ENCODE measurements around the gene CFAP410. TPM values are rescaled to one million over a fixed set of nuclear protein-coding genes. Genes with fewer than 3 reads are reported as not detected.

Gene CFAP410
- total RNA-seq, 2 donors from 2014 or later = 33.1 to 35.7 TPM

GRCh38 chr21:44332383-44332782 is 6.8 kb downstream of the CFAP410 start:
- Histone ChIP-seq H3K36me3 (ENCODE audit: control insufficient read depth, insufficient read depth, low read length) (peaks cover 10% of the 10 kb centered on the region), H3K27ac (ENCODE audit: low read depth, low read length) (no peak overlapping the region), H3K9ac (ENCODE audit: extremely low read depth, low read length, poor library complexity, severe bottlenecking) (no peak overlapping the region), H3K27me3 (ENCODE audit: control insufficient read depth, insufficient read depth, low read length, poor library complexity, severe bottlenecking) (no peaks in the 10 kb centered on the region), H3K4me3 (ENCODE audit: low read length) (no peak overlapping the region), H3K4me1 (ENCODE audit: control insufficient read depth, insufficient read depth, low read length) (no peaks in the 10 kb centered on the region), H3K9me3 (ENCODE audit: control insufficient read depth, low read length) (no peaks in the 10 kb centered on the region)
- no peaks in the 10 kb centered on the region for H3K9me3 Mint-ChIP-seq
- peaks cover 9% of the 10 kb centered on the region for H3K36me3 Mint-ChIP-seq (ENCODE audit: low read depth)
- no peak overlapping the region for H3K27ac Mint-ChIP-seq
- H3K4me1 Mint-ChIP-seq = peaks cover 5% of the 10 kb centered on the region
- H3K4me3 Mint-ChIP-seq = no peak overlapping the region
- no peak for DNase-seq
- H3K27me3 Mint-ChIP-seq (ENCODE audit: insufficient read depth) = no peaks in the 10 kb centered on the region
- WGBS, 2 experiments (ENCODE audit: insufficient coverage in 1 of 2, insufficient read length in 1 of 2) = 94 to 99% methylated on average over 17 of the region's 17 CpGs
- TF ChIP-seq, protein P1, sequence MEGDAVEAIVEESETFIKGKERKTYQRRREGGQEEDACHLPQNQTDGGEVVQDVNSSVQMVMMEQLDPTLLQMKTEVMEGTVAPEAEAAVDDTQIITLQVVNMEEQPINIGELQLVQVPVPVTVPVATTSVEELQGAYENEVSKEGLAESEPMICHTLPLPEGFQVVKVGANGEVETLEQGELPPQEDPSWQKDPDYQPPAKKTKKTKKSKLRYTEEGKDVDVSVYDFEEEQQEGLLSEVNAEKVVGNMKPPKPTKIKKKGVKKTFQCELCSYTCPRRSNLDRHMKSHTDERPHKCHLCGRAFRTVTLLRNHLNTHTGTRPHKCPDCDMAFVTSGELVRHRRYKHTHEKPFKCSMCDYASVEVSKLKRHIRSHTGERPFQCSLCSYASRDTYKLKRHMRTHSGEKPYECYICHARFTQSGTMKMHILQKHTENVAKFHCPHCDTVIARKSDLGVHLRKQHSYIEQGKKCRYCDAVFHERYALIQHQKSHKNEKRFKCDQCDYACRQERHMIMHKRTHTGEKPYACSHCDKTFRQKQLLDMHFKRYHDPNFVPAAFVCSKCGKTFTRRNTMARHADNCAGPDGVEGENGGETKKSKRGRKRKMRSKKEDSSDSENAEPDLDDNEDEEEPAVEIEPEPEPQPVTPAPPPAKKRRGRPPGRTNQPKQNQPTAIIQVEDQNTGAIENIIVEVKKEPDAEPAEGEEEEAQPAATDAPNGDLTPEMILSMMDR (conservative IDR thresholded peaks at IDR 0.05) = peak; percentile 47

DNA sequence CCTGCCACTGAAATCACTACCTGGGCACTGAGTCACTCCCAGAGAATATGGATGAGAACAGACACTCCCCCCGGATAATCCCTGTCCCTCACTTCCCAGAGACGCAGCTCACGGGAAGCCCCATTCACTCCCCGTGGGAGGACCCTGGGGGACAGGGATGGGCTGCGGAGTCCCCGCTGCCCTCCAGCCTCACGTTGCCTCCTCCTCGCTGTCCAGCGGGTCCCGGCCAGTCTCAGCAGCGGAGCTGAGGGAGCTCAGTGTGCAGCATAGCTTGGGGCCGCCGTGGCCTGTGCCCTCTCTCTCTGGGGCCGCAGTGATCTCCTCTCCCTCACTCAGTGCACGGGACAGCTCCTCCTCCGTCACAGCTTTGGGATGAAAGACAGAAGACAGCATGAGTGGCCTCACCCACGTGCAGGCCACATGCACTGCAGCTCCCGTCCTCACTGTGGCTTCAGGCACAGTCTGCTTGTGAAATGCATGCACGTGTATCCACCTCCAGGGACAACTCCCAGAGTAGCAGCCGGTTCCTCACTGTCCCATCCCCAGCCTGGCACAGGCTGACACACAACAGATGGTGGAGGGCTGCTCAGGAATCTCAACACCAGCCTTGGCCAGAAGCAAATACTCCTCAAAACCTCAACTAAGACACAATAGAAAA is 7.4 kb downstream of the CFAP410 start:
- Mint-ChIP-seq H3K27ac (peak overlapping the region; percentile 59), H3K4me3 (no peak overlapping the region), H3K9me3 (no peaks in the 10 kb centered on the region), H3K36me3 (ENCODE audit: low read depth) (peaks cover 9% of the 10 kb centered on the region), H3K4me1 (no peaks in the 10 kb centered on the region), H3K27me3 (ENCODE audit: insufficient read depth) (no peaks in the 10 kb centered on the region)
- TF ChIP-seq, protein P1 (conservative IDR thresholded peaks at IDR 0.05) = no peak
- no peak for DNase-seq
- H3K9ac ChIP-seq (ENCODE audit: extremely low read depth, low read length, poor library complexity, severe bottlenecking) = no peak overlapping the region
- peaks cover 8% of the 10 kb centered on the region for H3K36me3 ChIP-seq (ENCODE audit: control insufficient read depth, insufficient read depth, low read length)
- H3K9me3 ChIP-seq (ENCODE audit: control insufficient read depth, low read length) = no peaks in the 10 kb centered on the region
- 93 to 94% methylated on average over 18 to 20 of the region's 20 CpGs for WGBS, 2 experiments (ENCODE audit: insufficient coverage in 1 of 2, insufficient read length in 1 of 2)
- no peaks in the 10 kb centered on the region for H3K27me3 ChIP-seq (ENCODE audit: control insufficient read depth, insufficient read depth, low read length, poor library complexity, severe bottlenecking)
- no peaks in the 10 kb centered on the region for H3K4me1 ChIP-seq (ENCODE audit: control insufficient read depth, insufficient read depth, low read length)
- H3K4me3 ChIP-seq (ENCODE audit: low read length) = no peak overlapping the region
- no peak overlapping the region for H3K27ac ChIP-seq (ENCODE audit: low read depth, low read length)

DNA sequence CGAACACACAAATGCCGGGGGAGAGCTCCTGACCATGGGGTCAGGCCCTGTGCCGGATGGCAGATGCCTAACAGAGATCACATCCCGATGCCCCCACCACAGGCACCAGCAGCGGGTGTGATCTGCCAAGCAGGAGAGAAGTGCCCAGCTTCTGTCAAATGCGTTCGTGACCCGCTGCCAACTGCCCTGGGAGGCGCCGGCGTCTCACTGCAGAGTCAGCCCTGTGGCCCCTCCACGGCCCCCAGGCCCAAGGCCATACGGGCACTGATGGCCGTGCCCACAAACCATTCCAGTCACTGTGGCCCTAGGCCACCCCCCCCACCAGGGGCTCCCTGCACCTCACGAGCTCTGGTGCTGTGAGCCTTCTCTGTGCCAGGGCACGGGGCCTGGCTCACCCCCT is 8.0 kb downstream of the CFAP410 start:
- DNase-seq = no peak
- Mint-ChIP-seq H3K9me3 (no peaks in the 10 kb centered on the region), H3K27me3 (ENCODE audit: insufficient read depth) (no peaks in the 10 kb centered on the region), H3K36me3 (ENCODE audit: low read depth) (peaks cover 5% of the 10 kb centered on the region), H3K27ac (no peak overlapping the region), H3K4me1 (no peaks in the 10 kb centered on the region), H3K4me3 (no peak overlapping the region)
- Histone ChIP-seq H3K9ac (ENCODE audit: extremely low read depth, low read length, poor library complexity, severe bottlenecking) (no peak overlapping the region), H3K27ac (ENCODE audit: low read depth, low read length) (no peak overlapping the region), H3K4me1 (ENCODE audit: control insufficient read depth, insufficient read depth, low read length) (no peaks in the 10 kb centered on the region), H3K4me3 (ENCODE audit: low read length) (no peak overlapping the region), H3K9me3 (ENCODE audit: control insufficient read depth, low read length) (no peaks in the 10 kb centered on the region), H3K27me3 (ENCODE audit: control insufficient read depth, insufficient read depth, low read length, poor library complexity, severe bottlenecking) (no peaks in the 10 kb centered on the region), H3K36me3 (ENCODE audit: control insufficient read depth, insufficient read depth, low read length) (peaks cover 3% of the 10 kb centered on the region)
- whole genome bisulfite sequencing, 2 experiments (ENCODE audit: insufficient coverage in 1 of 2, insufficient read length in 1 of 2) = 93 to 100% methylated on average over 6 to 16 of the region's 16 CpGs
- TF ChIP-seq, protein P1 (conservative IDR thresholded peaks at IDR 0.05) = no peak
